GM12878 (cell line): Measurements from ENCODE around the gene OR7D4. TPM values are rescaled to one million over a fixed set of nuclear protein-coding genes. Genes with fewer than 3 reads are reported as not detected.

Experiments used
- KAT2A ChIP-seq: conservative IDR thresholded peaks from 2 replicates; pipeline ENCODE4 v1.6.1; 2011; ENCODE audit warnings: low read depth, low read length; ENCODE audit not compliant: control insufficient read depth
- NFIC ChIP-seq: IDR thresholded peaks from 2 replicates; pipeline ENCODE4 v1.6.1; 2012; ENCODE audit warnings: low read depth, mild to moderate bottlenecking, inconsistent platforms, low read length, moderate library complexity
- NFXL1 ChIP-seq: fragments of 450-650 bp; IDR thresholded peaks from 2 replicates; pipeline ENCODE4 v1.6.1; 2017; ENCODE audit warnings: antibody characterized with exemption, mild to moderate bottlenecking, borderline replicate concordance
- PML ChIP-seq: IDR thresholded peaks from 2 replicates; pipeline ENCODE4 v1.6.1; 2012; ENCODE audit warnings: low read length, inconsistent platforms
- ZNF217 ChIP-seq: fragments of 450-650 bp; IDR thresholded peaks from 2 replicates; pipeline ENCODE4 v1.6.1; 2017; ENCODE audit warnings: antibody characterized with exemption, mild to moderate bottlenecking
- ZNF384 ChIP-seq: IDR thresholded peaks from 2 replicates; pipeline ENCODE4 v1.6.1; 2012; ENCODE audit warnings: low read depth, mild to moderate bottlenecking, low read length, improper control_type of control experiment, borderline replicate concordance
- ZNF622 ChIP-seq: fragments of 450-650 bp; IDR thresholded peaks from 2 replicates; pipeline ENCODE4 v1.6.1; 2017; ENCODE audit warnings: mild to moderate bottlenecking, inconsistent platforms
- polyA plus RNA-seq, 11 experiments: library from polyadenylated mRNA; depleted of rRNA in 4 of 11; unstranded in 6 of 11; stranded (reverse) in 5 of 11; fragments of >200 nt; fragmentation: Nextera tagmentation in 4 of 11; fragmentation: Illumina TruSeq in 1 of 11; extraction: Ambion mirVana in 4 of 11; extraction: Trizol in 1 of 11; gene quantifications; 1 replicate in 1 of 11; 2 replicates in 10 of 11; pipeline versions ENCODE4 v1.2.1 to v1.2.3, GENCODE V29; 2011 to 2016; ENCODE audit warnings: inconsistent platforms in 2 of 11, missing spikeins in 2 of 11, low read depth in 1 of 11
- total RNA-seq, 4 experiments: library from RNA; depleted of rRNA in 3 of 4; stranded (reverse); fragments of >200 nt in 3 of 4; fragmentation: Illumina TruSeq in 1 of 4; extraction: Trizol in 1 of 4; gene quantifications; 2 replicates each; pipeline versions ENCODE4 v1.2.1 to v1.2.3, GENCODE V29; 2013 to 2021
- TF ChIP-seq, protein P1 (sequence below): fragments of 450-650 bp; IDR thresholded peaks from 2 replicates; pipeline ENCODE4 v1.6.1; 2017; ENCODE audit warnings: antibody characterized with exemption, mild to moderate bottlenecking, moderate library complexity
- TF ChIP-seq, protein P2 (sequence below): fragments of 450-650 bp; IDR thresholded peaks from 2 replicates; pipeline ENCODE4 v1.6.1; 2017; ENCODE audit warnings: low read depth, mild to moderate bottlenecking, moderate library complexity
- TF ChIP-seq, protein P3 (sequence below): IDR thresholded peaks from 2 replicates; pipeline ENCODE4 v1.6.1; 2011; ENCODE audit warnings: borderline replicate concordance, low read depth, mild to moderate bottlenecking, moderate library complexity, mixed read lengths, low read length; ENCODE audit not compliant: insufficient read depth; ENCODE audit errors: extremely low read length
- TF ChIP-seq, protein P4 (sequence below): fragments of 450-650 bp; IDR thresholded peaks from 2 replicates; pipeline ENCODE4 v1.6.1; 2017; ENCODE audit warnings: mild to moderate bottlenecking, moderate library complexity

Gene OR7D4
- total and polyA plus RNA-seq, 10 of the 15 experiments (the other 5 are each of a cell fraction or from before 2014, with no cell fraction given): not detected

DNA sequence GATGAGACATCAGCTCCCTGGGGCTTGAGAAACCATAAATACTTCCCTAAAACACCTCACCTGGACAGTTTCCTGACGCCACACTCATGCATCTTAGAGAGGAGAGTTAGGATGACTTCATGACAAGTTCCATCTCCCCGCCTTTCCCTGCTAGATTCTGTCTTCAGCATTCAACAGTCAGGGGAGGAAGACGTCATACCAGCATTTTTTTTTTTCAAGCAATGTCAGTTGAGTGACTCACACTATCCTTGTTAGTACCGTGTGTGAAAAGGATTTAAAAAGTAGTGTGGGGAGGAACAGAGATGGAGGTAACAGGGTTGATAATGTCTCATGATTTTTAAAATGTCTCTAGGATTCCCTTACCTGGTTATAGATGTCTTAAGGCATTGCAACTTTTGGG is 40.5 kb downstream of the OR7D4 start, which contains the start of gene OR7D2 (continued):
- TF ChIP-seq, protein P1, sequence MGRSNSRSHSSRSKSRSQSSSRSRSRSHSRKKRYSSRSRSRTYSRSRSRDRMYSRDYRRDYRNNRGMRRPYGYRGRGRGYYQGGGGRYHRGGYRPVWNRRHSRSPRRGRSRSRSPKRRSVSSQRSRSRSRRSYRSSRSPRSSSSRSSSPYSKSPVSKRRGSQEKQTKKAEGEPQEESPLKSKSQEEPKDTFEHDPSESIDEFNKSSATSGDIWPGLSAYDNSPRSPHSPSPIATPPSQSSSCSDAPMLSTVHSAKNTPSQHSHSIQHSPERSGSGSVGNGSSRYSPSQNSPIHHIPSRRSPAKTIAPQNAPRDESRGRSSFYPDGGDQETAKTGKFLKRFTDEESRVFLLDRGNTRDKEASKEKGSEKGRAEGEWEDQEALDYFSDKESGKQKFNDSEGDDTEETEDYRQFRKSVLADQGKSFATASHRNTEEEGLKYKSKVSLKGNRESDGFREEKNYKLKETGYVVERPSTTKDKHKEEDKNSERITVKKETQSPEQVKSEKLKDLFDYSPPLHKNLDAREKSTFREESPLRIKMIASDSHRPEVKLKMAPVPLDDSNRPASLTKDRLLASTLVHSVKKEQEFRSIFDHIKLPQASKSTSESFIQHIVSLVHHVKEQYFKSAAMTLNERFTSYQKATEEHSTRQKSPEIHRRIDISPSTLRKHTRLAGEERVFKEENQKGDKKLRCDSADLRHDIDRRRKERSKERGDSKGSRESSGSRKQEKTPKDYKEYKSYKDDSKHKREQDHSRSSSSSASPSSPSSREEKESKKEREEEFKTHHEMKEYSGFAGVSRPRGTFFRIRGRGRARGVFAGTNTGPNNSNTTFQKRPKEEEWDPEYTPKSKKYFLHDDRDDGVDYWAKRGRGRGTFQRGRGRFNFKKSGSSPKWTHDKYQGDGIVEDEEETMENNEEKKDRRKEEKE: no peak
- no peak for TF ChIP-seq ZNF384
- TF ChIP-seq, protein P2, sequence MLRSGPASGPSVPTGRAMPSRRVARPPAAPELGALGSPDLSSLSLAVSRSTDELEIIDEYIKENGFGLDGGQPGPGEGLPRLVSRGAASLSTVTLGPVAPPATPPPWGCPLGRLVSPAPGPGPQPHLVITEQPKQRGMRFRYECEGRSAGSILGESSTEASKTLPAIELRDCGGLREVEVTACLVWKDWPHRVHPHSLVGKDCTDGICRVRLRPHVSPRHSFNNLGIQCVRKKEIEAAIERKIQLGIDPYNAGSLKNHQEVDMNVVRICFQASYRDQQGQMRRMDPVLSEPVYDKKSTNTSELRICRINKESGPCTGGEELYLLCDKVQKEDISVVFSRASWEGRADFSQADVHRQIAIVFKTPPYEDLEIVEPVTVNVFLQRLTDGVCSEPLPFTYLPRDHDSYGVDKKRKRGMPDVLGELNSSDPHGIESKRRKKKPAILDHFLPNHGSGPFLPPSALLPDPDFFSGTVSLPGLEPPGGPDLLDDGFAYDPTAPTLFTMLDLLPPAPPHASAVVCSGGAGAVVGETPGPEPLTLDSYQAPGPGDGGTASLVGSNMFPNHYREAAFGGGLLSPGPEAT: no peak
- no peak for TF ChIP-seq ZNF622
- no peak for TF ChIP-seq NFIC
- no peak for TF ChIP-seq KAT2A
- no peak for TF ChIP-seq PML
- TF ChIP-seq, protein P3, sequence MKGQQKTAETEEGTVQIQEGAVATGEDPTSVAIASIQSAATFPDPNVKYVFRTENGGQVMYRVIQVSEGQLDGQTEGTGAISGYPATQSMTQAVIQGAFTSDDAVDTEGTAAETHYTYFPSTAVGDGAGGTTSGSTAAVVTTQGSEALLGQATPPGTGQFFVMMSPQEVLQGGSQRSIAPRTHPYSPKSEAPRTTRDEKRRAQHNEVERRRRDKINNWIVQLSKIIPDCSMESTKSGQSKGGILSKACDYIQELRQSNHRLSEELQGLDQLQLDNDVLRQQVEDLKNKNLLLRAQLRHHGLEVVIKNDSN: no peak
- no peak for TF ChIP-seq NFXL1
- TF ChIP-seq ZNF217: no peak
- TF ChIP-seq, protein P4, sequence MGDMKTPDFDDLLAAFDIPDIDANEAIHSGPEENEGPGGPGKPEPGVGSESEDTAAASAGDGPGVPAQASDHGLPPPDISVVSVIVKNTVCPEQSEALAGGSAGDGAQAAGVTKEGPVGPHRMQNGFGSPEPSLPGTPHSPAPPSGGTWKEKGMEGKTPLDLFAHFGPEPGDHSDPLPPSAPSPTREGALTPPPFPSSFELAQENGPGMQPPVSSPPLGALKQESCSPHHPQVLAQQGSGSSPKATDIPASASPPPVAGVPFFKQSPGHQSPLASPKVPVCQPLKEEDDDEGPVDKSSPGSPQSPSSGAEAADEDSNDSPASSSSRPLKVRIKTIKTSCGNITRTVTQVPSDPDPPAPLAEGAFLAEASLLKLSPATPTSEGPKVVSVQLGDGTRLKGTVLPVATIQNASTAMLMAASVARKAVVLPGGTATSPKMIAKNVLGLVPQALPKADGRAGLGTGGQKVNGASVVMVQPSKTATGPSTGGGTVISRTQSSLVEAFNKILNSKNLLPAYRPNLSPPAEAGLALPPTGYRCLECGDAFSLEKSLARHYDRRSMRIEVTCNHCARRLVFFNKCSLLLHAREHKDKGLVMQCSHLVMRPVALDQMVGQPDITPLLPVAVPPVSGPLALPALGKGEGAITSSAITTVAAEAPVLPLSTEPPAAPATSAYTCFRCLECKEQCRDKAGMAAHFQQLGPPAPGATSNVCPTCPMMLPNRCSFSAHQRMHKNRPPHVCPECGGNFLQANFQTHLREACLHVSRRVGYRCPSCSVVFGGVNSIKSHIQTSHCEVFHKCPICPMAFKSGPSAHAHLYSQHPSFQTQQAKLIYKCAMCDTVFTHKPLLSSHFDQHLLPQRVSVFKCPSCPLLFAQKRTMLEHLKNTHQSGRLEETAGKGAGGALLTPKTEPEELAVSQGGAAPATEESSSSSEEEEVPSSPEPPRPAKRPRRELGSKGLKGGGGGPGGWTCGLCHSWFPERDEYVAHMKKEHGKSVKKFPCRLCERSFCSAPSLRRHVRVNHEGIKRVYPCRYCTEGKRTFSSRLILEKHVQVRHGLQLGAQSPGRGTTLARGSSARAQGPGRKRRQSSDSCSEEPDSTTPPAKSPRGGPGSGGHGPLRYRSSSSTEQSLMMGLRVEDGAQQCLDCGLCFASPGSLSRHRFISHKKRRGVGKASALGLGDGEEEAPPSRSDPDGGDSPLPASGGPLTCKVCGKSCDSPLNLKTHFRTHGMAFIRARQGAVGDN: no peak
- TF ChIP-seq, all 136 proteins: peak for 0
